Measurements from ENCODE around the gene SENP1.

Gene SENP1

DNA sequence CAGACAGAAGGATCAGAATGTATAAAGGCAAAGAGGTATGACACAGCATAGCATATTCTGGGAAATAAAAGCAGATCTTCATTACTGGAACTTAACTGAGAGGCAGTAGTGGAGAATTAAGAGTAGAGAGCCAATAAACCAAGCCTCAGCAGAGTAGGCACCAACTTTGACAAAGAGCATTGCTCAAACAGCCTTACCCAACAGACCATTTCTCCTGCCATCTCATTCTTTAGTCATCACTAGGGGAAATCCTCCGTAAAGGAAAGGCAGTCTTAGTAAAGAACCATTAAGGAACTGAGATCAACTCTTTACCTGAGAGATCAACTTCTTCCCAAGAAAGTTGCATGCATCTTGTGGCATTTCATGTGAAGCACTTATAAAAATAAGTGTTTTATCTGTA lies 36.6 kb downstream of the SENP1 start:
- TF ChIP-seq, protein P1, sequence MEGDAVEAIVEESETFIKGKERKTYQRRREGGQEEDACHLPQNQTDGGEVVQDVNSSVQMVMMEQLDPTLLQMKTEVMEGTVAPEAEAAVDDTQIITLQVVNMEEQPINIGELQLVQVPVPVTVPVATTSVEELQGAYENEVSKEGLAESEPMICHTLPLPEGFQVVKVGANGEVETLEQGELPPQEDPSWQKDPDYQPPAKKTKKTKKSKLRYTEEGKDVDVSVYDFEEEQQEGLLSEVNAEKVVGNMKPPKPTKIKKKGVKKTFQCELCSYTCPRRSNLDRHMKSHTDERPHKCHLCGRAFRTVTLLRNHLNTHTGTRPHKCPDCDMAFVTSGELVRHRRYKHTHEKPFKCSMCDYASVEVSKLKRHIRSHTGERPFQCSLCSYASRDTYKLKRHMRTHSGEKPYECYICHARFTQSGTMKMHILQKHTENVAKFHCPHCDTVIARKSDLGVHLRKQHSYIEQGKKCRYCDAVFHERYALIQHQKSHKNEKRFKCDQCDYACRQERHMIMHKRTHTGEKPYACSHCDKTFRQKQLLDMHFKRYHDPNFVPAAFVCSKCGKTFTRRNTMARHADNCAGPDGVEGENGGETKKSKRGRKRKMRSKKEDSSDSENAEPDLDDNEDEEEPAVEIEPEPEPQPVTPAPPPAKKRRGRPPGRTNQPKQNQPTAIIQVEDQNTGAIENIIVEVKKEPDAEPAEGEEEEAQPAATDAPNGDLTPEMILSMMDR (IDR thresholded peaks at IDR 0.05; ENCODE audit: low read depth, low read length, missing control alignments): no peak
- DNase-seq (ENCODE audit: low read depth): no peak
- no peak overlapping the region for H3K4me3 ChIP-seq (ENCODE audit: low read depth, low read length)

- no peak overlapping the region for H3K4me3 ChIP-seq (ENCODE audit: low read depth, low read length)
- no peak for DNase-seq (ENCODE audit: low read depth)
- TF ChIP-seq, protein P1 (IDR thresholded peaks at IDR 0.05; ENCODE audit: low read depth, low read length, missing control alignments): no peak
Observed at GRCh38 chr12:48068457-48068856, 37.4 kb downstream of the SENP1 start.

DNA sequence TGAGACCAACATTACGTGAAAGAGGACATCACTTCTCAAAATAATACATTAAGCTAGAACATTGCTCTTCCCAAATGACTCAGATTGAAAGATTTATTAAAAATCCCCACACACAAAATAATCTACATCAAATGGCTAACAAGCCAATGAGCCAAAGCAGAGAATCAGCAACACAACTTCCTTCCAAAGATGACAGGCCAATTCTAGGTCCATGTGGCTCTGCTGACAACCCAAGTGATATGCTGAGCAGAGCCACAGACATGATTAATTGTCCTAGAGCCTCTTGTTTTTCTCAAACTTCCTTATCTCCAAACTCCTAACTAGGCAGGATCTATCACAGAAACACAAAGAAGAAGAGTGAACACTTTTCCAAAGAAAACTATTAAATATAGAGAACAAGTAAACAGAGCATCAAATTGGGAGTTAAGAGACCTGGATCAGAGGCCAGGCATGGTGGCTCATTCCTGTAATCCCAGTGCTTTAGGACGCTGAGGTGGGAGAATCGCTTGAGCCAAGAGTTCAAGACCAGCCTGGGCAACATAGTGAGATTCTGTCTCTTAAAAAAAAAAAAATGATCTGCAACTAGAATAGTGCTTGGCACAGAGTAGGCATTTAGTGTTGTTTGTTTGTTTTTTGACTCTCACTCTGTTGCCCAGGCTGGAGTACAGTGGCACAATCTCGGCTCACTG lies 38.5 kb downstream of the SENP1 start:
- TF ChIP-seq, protein P1 (IDR thresholded peaks at IDR 0.05; ENCODE audit: low read depth, low read length, missing control alignments): no peak
- H3K4me3 ChIP-seq (ENCODE audit: low read depth, low read length): no peak overlapping the region
- no peak for DNase-seq (ENCODE audit: low read depth)

- DNase-seq (ENCODE audit: low read depth): no peak
- TF ChIP-seq, protein P1 (IDR thresholded peaks at IDR 0.05; ENCODE audit: low read depth, low read length, missing control alignments): no peak
- no peak overlapping the region for H3K4me3 ChIP-seq (ENCODE audit: low read depth, low read length)
Observed at GRCh38 chr12:48065041-48065440, 40.8 kb downstream of the SENP1 start.

DNA sequence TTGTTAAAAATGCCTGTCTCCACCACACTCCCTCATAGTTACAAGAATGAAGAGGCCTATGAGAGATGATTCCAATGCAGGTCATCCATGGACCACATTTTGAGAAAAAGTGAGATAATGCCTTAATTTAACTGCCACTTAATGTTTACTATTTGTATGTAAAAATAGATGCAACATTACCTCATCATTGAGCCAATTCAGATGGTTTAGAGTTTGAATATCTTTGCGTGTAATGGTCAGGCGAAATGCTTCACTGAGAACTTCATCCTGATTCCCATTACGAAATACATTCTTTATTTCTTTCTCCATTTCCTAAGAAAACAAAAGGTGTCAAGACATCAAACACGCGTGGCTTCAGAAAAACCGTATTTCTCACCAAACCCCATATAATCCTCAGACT lies 42.3 kb downstream of the SENP1 start:
- no peak overlapping the region for H3K4me3 ChIP-seq (ENCODE audit: low read depth, low read length)
- TF ChIP-seq, protein P1 (IDR thresholded peaks at IDR 0.05; ENCODE audit: low read depth, low read length, missing control alignments): no peak
- no peak for DNase-seq (ENCODE audit: low read depth)

GRCh38 chr12:48061938-48062719 lies 43.8 kb downstream of the SENP1 start:
- no peak overlapping the region for H3K4me3 ChIP-seq (ENCODE audit: low read depth, low read length)
- TF ChIP-seq, protein P1 (IDR thresholded peaks at IDR 0.05; ENCODE audit: low read depth, low read length, missing control alignments): no peak
- no peak for DNase-seq (ENCODE audit: low read depth)

All from GM12864 (cell line).